Fibroblast of the conjunctiva (primary cell): ENCODE measurements around the gene NPAS3.

Source experiments
- DNase-seq: peaks from one replicate; pipeline ENCODE4 v3.0.0-alpha.2; 2010; ENCODE audit warnings: low read depth

The NPAS3 gene

DNA sequence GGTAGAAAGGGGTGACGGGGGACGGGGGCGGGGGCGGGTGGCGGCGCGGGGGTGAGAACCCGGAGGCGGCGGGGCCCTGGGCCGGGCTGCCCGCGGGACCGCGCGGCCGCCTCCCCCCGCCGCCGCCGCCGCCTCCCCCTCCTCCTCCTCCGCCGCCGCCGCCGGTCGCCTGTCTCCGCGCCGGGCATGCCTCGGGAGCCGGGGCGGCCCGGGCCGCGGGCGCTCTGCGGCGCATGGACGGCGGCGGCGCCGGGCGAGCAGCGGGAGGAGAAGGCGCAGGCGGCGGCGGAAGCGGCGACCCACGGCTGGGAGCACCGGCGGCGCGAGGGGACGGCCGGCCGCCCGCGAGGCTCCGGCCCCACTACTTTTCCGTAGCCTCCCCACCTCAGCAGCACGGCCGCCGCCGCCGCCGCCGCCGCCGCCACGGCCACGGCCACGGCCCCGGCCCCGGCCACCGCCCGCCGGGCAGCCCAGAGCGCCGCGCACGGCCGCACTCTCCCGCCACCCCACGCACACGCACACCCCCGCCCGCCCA lies at the start of gene NPAS3:
TSS of gene NPAS3 (plus strand) at position 161 of the 535 bp plus-strand sequence.
- DNase-seq: no peak

DNA sequence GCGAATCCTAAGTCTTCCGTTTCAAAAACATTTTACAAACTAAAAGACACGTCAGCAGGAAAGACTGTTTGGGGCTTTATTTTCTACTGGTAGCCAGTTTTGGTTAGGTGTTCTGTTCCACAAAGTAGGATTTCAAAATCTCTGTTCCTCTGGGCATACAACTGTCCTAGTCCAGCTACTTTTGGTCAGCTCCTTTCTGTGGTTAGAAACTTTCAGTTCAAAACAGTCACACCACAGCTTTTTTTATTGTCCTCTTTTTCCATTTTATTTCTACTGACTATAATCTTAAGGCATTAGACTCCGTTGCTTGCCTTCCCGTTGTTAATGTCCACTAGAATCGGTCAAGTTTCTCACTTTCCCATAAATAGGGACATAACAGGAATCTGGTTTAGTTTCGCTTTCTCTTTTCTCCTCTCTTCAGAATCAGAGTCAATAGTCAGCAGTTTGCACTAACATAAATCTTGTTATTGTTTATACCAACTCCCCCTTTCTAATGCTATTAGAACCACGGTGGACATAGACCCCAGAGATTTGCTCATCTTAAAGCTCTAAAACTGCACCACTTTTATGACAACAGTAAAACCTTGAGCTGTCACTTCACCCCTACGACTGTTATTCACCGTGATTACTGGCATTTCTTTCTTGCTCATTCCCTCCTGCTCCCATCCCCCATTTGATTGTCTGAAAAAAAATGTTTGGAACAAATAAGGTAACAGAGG lies 41.5 kb upstream of the NPAS3 start:
- no peak for DNase-seq

DNA sequence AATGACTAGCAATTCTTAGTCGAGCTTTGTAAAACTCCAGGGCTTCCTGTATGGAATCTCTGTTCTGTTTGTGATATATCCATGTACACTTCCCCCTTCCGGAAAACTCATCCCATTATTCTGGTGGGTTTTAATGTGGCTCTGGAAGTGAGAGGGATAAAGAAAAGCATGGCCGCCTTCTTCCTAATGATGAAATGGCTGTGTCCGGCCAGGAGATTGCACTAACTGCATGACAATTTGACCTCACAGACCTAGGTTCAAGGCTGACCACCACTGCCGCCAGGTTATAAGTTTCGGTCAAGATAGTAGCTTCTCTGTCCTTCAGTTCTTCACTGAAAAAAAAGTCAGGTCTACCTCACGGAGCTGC lies 41.0 kb upstream of the NPAS3 start:
- no peak for DNase-seq

DNA sequence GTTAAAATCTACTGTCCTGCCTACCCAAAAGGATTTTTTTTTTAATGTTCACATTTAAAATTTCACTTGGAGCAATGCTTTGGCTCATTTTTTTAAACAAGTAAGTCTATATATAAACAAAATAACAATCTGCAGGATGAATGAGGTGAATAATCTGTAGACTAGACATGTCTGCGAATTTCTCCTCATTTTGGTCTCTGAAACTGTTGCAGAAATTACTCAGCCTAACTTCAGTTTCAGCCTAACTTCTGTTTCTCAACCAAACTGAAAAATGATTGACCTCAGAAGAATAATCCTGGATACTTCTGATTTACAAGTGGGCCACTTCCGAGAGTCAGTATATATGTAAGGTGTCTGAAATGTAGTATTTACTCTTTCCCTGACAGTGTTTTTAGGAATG lies 39.8 kb upstream of the NPAS3 start:
- no peak for DNase-seq

DNA sequence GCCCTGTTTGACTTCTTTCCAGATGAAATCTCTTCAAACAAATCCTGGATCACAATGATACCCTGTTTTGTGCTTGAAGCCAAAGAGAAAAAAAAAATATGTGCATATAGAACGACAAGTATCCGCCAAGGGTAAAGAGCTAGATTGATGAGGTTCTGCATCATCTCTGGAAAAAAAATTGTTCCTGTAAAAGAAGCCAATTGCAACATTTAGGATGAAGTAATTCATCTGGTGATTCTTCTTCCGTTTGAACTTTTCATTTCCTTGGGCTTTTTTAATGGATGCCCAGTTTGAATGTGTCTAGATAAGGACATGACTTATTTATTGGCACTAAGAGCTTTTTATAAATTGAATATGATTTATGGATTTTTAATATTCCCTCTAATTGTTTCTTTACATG lies 38.1 kb upstream of the NPAS3 start:
- DNase-seq: no peak

DNA sequence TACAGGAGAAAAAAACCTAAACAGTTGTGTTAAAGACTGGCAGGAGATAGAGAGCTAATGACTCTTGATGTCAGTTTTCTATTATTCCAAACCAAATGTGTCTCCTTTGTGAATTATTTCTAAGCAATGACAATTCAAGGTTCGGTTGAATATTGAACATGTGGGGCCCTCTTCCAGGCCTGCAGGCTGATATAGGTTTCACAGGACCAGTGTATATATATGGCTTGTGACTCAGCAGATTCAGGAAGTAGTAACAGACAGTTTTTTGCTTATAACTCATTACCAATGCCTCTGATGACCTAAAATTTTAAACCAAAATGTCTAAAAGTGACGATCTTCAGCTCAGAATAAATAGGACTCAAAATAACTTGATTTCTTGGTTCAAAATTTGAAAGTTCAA lies 33.7 kb upstream of the NPAS3 start:
- no peak for DNase-seq

DNA sequence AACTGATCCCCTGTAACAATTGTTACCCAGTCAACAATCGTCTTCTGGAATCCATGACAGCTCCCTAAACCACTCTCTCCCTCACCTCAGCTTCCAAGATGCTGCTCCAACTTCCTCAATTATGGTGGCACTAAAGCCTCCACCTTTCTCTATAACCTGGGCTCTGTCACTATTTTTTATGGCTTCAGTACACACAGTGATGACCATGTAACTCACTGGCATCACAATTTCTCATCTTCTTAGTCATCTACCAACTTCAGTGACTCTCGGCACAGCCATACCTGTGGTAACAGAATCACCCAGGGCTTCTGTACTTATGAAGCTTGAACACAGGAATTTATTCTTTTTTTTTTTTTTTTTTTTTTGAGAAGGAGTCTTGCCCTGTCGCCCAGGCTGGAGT lies 32.0 kb upstream of the NPAS3 start:
- no peak for DNase-seq

DNA sequence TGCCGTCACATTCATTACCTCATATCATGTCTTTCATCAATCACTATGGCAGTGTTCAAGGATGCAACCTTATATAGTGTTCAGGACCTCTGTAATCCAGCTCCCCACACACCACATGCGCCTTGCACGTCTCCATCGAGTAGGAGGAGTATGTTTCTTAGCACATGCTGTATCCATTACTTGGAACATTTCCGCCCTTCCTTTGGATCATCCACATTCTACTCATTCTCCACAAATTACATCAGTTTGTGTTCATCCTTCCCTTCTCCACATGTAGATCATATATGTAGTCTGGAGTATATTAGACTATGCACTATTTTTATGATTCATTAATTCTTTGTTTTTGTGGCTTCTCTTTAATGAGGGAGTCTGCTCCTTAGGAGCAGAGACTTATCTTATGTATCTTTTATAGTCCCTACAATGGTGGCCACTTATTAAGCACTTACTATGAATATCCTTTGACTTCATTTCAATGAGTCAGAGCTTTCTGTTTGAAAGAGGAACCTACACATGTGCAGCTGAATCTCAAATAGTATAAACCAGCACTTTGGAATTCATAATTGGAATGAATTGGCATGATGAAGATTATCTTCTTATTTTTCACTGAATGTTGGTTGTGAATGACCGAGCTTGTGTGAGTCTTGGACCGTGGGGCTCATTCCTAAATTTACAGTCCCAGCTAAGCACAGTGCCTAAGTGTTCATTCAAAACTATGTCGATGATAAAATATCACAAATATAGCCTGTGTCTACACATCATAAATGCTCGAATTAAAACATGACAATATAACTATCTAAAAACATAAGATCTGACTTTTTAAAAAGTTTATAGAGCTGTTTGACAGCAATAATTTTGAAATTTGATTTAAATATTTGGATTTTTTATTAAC lies 30.2 kb upstream of the NPAS3 start:
- no peak for DNase-seq

DNA sequence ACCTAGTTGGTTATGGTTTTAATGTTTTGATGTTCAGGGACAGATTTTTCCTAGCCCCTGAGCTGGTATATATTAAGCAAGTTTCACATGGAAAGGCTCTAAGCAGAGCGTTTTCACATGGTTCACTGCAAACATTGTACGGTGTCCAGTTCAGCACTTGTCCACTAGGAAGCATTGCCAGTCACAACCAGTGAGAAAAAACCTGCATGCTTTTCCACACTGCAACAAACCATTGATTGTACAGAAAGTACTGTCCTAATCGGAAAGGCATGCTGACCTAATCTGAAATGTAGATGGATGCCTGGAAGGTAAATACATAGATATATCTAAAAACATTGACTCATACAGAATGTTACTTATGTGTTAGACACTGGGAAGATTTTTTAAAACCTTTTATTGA lies 25.0 kb upstream of the NPAS3 start:
- no peak for DNase-seq

DNA sequence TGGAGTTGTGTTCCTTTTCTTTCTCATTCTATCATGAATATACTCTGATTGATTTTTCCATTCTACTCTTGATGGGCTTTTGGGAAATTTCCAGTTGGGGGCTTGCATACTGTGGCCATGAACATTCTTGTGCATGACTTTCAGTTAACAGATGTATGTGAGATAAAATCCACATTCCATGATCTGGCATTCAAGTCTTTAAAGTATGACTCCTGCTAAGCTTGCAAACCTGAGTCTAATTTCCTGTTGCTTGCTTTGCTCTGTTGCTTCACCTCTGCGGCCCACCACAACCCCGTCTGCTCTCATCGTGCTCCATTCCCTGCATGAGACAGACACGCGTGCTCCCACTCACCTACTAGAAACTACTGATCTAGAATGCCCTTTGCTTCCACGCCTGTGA lies 24.3 kb upstream of the NPAS3 start:
- no peak for DNase-seq

DNA sequence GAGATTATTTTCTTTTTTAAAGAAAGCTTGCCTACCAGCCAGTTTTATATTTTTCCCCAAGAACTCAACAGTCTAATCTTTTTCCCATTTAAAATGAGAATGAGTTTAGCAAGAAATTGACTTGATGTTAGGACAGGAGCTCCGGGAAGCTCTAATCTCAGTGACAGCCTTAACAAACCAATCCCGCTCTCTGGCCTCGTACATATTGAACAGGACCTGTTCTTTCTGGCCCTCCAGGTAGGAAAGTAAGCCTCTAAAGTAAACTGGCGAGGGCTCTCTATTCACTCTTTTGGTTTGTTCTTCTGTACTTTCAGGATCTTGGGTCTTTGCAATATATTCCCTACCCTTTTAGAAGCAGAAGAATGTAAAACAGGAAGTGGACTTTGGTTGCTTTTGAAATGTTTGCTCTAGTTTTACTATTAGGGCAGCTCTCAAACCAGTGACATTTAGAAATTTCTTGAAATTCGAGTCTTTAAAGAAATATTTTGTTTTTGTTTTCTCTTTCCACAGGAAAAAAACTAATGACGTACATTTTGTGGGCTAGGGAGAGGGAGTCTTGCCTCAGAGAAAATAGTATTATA lies 17.9 kb upstream of the NPAS3 start:
- DNase-seq: no peak

DNA sequence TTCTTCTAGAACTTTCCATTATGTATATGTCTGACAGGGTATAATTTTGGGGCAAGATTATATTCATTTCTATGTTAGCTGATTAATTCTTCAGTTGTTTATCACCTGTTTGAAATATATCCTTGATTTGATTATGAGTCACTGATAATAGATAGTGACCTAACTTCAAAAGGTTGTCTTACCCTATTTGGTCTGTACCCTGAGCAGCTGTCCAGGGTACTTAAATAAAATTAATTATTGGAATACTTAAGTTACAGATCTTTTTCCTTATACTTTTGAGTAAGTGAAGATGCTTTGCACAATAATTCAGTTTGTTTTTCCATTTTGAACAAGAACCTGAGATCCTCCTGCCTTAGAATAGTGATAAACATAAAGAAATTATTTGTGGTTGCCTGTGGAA lies 13.2 kb upstream of the NPAS3 start:
- no peak for DNase-seq

DNA sequence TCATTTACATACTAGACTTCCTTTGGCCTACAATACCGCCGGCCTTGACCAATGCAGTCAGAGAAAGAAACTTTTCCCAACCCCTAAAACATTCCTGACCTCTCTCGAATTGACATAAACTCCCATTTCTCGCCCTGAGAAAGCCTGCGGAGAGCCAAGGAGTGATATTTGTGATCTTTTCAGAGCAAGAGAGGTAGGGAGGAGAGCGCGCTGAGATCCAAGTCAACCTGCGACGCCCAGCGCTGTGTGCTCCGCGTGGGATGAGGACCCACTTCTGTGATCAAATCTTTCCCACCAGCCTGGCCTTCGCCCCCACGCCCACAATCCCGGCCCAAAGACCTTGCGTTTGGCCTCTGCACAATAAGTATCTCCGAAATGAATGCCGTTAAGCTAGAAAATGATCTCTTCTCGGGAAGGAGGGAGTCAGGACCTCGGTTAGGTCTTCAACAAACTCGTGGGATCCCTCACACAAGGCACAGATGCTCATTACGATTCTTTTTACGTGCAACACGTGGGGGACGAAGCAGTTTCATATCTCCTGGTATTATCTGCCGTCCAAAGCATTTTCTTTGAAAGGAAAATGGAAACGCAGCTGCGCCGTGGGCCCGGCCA lies 6.3 kb upstream of the NPAS3 start:
- no peak for DNase-seq

DNA sequence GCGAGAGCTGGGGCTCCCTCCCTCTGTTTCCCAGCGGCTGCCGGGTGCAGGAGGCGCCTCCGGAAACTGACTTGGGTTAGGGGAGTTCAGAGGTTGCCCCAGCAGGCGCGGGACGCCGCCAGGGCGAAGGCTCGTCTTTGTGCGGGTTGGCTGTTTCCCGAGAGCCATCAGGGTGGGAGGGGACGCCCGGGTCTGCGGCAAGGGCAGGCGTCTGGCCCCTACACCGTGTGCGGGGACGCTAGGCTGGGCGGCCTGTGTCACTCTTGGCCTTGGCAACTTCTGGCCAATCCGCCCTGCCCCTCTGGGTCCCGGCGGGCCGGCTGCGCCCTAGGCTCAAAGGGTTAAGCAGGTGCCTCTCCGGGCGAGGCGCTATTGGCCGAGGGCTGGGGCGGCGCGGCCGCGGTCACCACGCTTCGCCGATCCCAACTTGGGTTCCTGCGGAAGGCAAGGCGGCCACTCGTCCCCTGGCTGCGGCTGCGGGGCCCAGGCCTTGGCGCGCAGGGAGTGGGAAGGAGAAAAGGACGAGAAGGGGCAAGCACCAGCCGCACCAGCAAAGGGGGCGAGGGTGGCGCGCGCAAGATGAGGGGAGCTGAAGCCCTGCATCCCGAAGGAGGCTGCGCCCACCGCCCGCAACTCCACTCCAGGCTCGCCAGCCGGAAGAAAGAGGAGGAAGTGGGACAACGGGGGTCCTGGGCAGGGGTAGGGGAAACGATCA lies 5.6 kb upstream of the NPAS3 start:
- DNase-seq: no peak

DNA sequence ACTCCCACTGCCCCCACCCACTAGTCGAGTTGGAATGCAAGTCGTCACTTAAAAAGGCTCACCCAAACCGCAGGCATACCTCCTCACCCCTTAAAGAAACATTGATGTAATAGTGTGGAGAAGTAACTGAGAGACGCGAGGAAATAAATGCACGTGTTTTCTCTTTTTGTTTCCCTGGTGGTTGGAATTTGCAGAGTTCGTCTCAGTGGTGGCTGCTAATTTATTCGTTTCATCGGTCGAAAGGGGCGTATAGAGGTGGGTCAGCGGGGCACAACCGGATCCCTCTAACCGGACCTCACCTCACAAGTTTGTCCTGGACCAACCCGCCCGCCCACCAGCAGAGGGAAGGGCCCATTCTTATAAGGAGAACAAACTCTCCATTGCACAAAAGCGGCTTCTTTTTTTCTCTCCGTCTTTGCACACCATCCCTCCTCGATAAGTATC lies 5.0 kb upstream of the NPAS3 start:
- no peak for DNase-seq

DNA sequence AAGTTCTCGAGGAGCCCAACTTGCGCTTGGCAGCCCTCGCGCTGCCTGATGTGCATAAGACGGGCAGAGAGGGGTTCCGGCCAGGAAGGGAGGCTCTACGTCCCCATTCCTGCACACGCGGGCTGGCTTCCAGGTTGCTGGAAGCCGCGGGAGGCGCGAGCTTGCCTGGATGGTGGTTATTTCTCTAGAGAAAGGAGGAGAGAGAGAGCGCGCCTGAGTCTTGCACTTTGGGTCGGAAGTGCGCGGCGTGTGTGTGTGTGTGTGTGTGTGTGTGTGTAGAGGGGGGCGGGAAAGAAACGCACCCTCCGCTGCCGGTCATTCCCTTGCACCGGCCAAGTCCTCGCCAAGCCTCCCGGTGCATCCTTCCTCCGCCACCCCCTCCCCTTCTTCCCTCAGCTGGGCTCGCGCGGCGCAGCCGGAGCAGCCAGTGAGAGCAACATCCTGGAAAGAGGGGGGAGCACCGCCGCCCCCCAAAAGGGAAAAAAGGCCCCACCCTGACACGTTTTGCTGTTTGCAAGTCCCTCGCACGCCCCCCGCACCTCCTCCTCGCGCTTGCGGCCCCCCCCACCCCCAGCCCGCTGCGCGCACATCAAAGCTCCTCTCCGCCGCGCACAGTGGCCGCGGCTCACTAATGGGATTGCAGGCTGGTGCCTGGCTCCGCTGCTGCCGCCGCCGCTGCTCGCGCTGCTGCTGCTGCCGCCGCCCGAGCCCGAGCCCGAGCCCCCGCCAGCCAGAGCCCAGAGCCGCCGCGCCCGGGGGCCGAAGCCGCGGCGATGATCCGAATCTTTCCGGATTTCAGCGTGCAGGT lies 4.4 kb upstream of the NPAS3 start:
- DNase-seq: no peak

DNA sequence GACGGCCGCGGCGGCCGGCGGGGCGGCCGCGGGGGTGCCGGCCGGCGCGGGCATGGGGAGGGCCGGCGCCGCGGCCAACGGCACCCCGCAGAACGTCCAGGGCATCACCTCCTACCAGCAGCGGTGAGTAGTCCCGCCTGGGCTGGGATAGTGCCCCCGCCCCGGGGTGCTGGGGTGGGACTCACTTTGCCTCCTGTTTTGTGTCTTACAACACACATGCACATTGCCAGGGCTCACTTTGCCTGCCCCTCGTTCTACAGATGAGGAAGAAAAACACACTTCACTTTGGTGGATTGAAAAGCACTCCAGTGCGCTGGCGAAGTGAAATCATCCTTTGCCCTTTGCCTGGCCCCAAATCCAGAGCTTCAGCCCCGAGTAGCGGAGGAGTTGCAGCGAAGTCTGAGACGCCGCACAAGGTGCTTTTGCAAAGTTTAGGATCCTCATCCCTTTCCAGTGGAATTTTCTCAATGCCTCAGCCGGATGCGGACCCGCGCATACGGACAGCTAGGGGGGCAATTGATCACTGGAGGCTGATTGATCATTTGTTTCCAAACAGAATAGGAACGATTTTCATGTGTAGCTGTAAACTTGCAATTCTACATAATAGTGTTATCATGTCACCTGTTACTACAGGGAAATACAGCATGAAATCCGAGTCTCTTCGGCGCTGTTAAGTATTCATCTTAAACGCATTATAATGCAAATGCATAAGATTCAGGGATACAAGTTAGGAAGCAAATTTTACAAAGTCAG lies 3.6 kb upstream of the NPAS3 start:
- DNase-seq: no peak

DNA sequence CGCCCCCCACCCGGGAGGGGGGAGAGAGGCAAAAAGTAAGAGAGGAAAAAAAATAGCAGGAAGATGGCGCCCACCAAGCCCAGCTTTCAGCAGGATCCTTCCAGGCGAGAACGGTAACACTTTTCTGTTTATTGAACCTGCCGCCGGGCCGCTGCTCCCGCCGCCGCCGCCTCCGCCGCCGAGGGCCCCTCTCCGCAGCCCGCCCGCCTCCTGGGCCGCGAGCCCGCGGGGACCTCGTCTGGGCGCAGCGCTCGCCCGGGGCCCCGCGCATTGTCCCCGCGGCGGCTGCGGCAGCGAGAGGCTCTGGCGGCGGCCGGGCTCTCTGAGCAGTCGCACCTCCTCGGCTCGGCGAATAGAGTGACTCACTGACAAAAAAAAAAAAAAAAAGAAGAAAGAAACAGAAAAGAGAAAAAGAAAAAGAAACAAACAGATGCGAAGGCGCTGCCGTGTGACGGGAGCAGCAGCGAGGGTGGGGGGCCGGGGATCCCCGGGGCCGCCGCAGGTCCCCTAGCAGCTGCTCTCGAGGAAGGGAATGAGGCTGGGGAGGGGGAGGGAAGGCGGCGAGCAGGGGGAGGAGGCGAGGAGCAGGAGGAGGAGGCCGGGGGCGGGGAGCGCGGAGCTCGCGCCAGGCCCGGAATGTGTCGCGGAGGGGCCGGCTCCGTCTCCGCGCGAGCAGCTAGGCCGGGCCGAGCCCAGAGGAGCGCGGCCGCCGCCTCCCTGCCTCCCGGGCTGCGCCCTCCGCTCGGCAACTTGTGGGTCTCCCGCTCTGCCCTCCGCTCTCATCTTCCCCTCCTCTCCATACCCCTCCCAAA lies 781 bp downstream of the NPAS3 start:
- DNase-seq: no peak

DNA sequence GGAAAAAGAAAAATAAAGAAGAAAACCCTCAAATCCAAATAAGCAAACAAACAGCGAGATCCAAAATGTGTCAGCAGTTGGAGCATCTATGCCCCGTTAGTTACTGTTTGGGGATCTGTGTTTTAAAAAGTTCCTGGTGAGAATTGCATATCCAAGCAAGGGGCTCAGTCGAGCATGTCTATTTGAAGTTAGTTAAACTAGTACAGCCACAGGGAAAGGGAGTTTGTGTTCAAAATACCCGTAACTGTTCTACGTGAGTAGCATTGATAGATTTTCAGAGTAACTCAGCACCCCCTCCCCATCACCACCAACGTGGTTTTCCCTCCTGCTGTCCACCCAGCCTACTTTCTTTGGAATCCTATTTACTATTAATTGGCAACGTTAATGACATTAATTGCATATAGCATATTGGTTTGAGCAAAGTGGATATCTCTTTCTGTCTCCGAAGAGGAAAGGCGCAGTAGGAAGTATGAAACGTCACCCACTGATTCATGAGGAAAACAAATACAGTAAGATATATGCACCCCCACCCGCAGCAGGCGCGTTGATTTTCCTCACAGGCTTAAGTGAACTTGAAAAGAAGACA lies 1.5 kb downstream of the NPAS3 start:
- DNase-seq: no peak
